Measurements from ENCODE around the gene BCAS1.

The BCAS1 gene

GRCh38 chr20:53905019-53905819 is 165.2 kb downstream of the BCAS1 start:
- DNase-seq (ENCODE audit: low read depth in 2 of 2) = no peak

- DNase-seq (ENCODE audit: low read depth in 2 of 2) = no peak
Observed at GRCh38 chr20:53904261-53904660, 166.1 kb downstream of the BCAS1 start.

DNA sequence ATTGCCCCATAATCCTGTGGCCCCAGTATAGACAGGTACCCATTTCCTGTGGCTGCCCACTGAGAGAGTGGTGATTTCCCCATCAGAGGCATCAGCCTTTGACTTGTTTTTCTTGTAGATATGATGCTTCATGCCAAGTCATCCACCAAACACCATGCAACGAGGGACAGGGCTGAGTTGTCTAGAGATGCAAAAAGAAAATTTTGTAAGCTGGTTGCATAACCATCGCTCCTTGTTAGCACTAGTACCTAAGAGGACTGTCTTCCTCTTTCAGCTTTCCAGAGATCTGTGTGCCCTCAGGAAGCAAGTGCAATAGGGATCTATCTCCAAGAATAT is 166.8 kb downstream of the BCAS1 start:
- no peak for DNase-seq (ENCODE audit: low read depth in 2 of 2)

- no peak for DNase-seq (ENCODE audit: low read depth in 2 of 2)
Observed at GRCh38 chr20:53902968-53903651, 167.3 kb downstream of the BCAS1 start.

- no peak for DNase-seq (ENCODE audit: low read depth in 2 of 2)
Observed at GRCh38 chr20:53901497-53902096, 168.8 kb downstream of the BCAS1 start.

DNA sequence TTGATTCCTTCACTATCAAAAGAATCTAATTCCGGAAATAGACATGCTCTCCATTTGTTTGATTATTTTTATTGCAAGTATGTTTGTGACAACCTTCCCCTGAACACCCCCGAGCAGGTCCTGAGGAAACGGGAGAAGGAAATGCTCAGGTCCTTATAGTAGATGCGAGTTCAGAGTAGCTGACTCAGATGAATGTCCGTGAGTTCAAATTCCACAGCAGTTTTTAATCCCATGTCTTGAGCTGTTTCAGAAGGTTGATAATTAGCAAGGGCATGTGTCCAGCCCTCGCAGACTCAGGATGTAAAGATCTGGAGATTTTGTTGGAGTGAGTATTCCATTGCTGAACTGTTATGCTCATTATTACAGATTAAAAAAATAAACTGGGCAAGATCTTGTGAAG is 169.3 kb downstream of the BCAS1 start:
- DNase-seq (ENCODE audit: low read depth in 2 of 2) = no peak

GRCh38 chr20:53900380-53900999 is 169.9 kb downstream of the BCAS1 start:
- no peak for DNase-seq (ENCODE audit: low read depth in 2 of 2)

DNA sequence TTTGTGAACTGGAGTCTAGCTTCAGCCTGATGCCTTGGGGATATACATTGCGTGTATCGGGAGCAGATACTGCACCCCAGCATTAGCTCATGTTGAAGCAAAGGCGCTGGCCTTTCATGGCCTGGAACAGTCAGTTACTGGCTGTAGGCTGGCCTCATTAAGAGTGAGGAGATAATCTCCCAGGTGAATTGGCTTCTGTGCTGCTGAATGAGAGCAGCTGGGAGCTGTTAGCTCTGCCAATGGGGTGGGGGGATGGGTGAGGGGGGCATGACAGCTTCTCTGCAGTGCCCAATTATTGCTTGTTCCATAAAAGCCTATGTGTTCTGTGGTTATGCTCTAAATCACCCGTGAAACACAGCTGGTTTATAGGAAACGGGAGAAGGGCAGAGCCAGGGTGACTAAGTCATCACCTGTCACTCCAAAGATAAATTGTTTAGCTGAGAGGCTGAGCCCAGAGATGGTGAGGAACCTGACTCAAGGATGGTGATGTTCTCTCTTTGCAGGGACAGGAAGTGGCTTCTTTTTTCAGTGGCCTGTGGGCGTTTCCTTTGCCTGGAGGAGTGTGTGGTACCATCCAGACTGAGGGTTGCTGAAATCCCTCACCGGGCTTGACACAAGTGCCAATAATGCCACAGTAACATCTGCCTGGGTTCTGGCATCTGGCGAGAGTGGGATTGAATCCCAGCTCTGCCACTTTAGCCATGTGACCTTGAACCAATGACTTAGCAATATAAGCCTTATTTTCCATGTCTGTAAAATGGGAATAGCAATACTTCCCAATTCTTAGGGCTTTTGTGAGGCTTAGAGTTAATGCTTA is 170.8 kb downstream of the BCAS1 start:
- DNase-seq (ENCODE audit: low read depth in 2 of 2) = peak; percentile 76 to 78

DNA sequence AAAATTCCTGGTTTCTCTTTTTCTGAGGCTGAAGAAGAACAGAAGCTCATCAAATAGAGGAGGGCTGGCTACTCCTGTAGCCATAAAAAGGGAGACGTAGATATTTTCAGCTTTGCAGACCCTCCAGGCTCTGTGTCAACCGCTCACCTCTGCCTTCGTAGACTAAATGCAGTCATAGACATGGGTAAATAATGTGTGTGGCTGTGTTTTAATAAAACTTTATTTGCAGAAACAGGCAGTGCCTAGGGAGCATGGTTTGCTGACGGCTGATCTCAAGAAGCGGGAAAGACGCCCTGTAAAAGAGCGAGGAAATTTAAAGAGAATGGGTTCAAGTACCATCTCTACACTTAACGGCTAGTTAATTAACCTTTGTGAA is 171.8 kb downstream of the BCAS1 start:
- no peak for DNase-seq (ENCODE audit: low read depth in 2 of 2)

DNA sequence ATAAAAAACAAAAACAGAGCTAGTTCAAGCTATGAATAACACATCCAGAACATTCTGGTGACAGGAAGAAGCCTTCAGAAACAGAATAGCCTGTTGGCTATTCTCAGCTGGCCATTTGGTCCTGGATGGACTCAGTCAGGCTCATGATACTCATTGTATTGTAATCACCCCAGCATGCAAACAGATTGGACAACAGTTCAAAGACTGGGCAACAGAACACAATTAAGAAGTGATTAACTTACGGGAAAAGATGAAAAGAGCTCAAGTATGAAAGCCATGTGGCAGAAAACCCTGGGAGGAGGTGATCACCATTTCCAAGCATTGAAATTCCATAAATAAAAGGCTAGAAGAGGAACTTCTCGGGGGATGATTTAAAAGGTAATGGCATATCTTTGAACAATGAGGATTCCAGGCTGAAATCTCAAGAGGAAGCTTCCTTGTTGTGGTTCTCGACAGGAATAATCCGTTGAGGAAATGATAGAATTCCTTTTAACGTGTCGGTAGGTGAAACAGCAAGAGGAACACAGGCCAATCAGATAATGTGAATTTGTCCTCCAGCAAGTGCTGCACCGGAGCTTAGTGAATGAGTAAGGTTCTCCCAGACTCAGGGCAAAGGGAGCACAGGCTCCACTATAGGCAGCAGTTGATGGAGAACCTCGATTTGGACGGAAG is 172.4 kb downstream of the BCAS1 start:
- no peak for DNase-seq (ENCODE audit: low read depth in 2 of 2)

- DNase-seq (ENCODE audit: low read depth in 2 of 2) = no peak
Observed at GRCh38 chr20:53896647-53897046, 173.7 kb downstream of the BCAS1 start.

GRCh38 chr20:53896041-53896440 is 174.4 kb downstream of the BCAS1 start:
- DNase-seq (ENCODE audit: low read depth in 2 of 2) = no peak

DNA sequence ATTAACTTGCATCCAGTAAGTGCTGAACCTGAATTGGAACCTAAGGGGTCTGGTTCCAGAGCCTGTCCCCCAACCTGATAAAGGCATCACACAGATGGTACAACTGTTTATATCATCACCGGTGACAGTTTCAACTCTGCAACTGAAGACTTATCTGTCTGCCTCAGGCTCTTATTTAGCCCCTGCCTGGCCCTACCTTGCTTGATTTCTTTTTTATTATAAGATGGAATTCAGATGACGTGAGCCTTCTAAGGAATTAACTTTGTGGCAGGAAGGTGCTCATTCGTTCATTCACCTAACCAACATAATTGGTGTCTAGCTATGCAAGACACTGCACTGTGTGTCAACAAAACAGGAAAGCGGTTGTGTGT is 175.0 kb downstream of the BCAS1 start:
- no peak for DNase-seq (ENCODE audit: low read depth in 2 of 2)

DNA sequence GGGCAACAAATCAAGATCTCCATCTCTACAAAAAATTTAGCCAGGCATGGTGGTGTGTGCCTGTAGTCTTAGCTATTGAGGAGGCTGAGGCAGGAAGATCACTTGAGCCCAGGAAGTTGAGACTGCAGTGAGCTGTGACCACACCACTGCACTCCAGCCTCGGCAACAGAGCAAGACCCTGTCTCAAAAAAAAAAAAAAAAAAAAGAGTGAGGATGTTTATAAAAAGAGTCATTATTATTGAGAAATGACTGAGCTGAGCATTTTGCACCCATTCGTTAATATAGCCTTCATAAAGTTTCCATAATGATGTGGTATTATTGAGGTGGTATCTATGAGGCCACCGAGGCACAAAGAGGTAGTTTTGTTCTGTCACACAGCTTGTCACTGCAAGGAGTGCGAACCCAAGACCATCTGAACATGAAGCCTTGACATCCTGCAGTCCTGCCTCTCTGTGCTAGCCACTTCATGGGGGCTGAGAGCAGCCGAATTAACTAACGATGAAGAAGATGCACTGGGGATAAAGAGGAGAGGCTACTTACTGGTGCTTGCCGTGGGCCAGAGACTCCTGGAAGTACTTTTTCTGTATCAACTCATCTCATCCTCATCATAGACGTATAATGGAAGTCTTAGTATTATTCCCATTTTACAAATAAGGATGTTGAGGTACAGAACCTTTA is 175.5 kb downstream of the BCAS1 start:
- DNase-seq (ENCODE audit: low read depth in 2 of 2) = no peak
